PC-3 (cell line): ENCODE results near the gene WDR36. TPM values are rescaled to one million over a fixed set of nuclear protein-coding genes. Genes with fewer than 3 reads are reported as not detected.

ENCODE experiments used
- ATAC-seq: fragments of 200-7000 bp; cut with Tn5 transposase; 2 replicates; pipeline ENCODE4 v1.9.1; 2020; ENCODE audit warnings: mild to moderate bottlenecking, moderate library complexity
- BruUV-seq: library from RNA; stranded (reverse); fragments of 400-500 nt; replicated peaks from 2 replicates; lab custom pipeline; 2021; lab: Mats Ljungman, UMichigan
- CTCF ChIA-PET: fragments of 300-600 bp; sonication (Branson Sonifier 250); formaldehyde crosslinking; loops from one replicate; lab custom pipeline; 2022; ENCODE audit warnings: antibody characterized with exemption; lab: Charles Lee
- POLR2A ChIA-PET: fragments of 300-600 bp; sonication (Branson Sonifier 250); formaldehyde crosslinking; loops from one replicate; lab custom pipeline; 2022; ENCODE audit warnings: antibody characterized with exemption; ENCODE audit not compliant: unreplicated experiment; lab: Charles Lee
- DNase-seq: peaks from one replicate; pipeline ENCODE4 v3.0.0-alpha.2; 2015
- H2AFZ ChIP-seq: fragments of 300-600 bp; sonication (generic); 2 replicates; pipeline ENCODE4 v1.6.0; 2016; ENCODE audit warnings: antibody characterized with exemption, low read length
- H3F3A ChIP-seq: fragments of 300-600 bp; sonication (generic); one replicate; pipeline ENCODE4 v1.6.0; 2017; ENCODE audit warnings: antibody characterized with exemption, low read length, control low read depth, mild to moderate bottlenecking; ENCODE audit not compliant: unreplicated experiment
- H3K27ac ChIP-seq: fragments of 300-600 bp; sonication (generic); 2 replicates; pipeline ENCODE4 v1.5.1; 2016; ENCODE audit warnings: mild to moderate bottlenecking, low read length
- H3K27me3 ChIP-seq: fragments of 300-600 bp; sonication (generic); 2 replicates; pipeline ENCODE4 v1.6.1; 2016; ENCODE audit warnings: low read length, mixed read lengths
- H3K36me3 ChIP-seq: fragments of 300-600 bp; sonication (generic); 2 replicates; pipeline ENCODE4 v1.6.1; 2016; ENCODE audit warnings: low read depth, mixed run types, low read length, mixed read lengths
- H3K4me1 ChIP-seq: fragments of 300-600 bp; sonication (generic); 2 replicates; pipeline ENCODE4 v1.5.1; 2016; ENCODE audit warnings: low read length; ENCODE audit not compliant: insufficient read depth
- H3K4me2 ChIP-seq: fragments of 300-600 bp; sonication (generic); 2 replicates; pipeline ENCODE4 v1.6.0; 2016; ENCODE audit warnings: low read length
- H3K4me3 ChIP-seq: fragments of 300-600 bp; sonication (generic); 2 replicates; pipeline ENCODE4 v1.5.1; 2016; ENCODE audit warnings: mild to moderate bottlenecking, low read length, mixed read lengths
- H3K79me2 ChIP-seq: fragments of 300-600 bp; sonication (generic); 2 replicates; pipeline ENCODE4 v1.6.1; 2017; ENCODE audit warnings: low read length, mixed read lengths
- H3K9ac ChIP-seq: fragments of 300-600 bp; sonication (generic); 2 replicates; pipeline ENCODE4 v1.6.0; 2016; ENCODE audit warnings: mild to moderate bottlenecking, low read length
- H3K9me2 ChIP-seq: fragments of 300-600 bp; sonication (generic); replicated peaks from 2 replicates; pipeline ENCODE4 v1.6.1; 2016; ENCODE audit warnings: mixed run types, low read length, mixed read lengths
- H3K9me3 ChIP-seq: fragments of 300-600 bp; sonication (generic); 2 replicates; pipeline ENCODE4 v1.6.1; 2016; ENCODE audit warnings: low read length, mixed read lengths
- H4K20me1 ChIP-seq: fragments of 300-600 bp; sonication (generic); 2 replicates; pipeline ENCODE4 v1.6.1; 2016; ENCODE audit warnings: low read length, mixed read lengths
- CTCF ChIP-seq: fragments of 300-600 bp; sonication (generic); conservative IDR thresholded peaks from 2 replicates; pipeline ENCODE4 v1.5.1; 2017; ENCODE audit warnings: antibody characterized with exemption, low read depth, mild to moderate bottlenecking, low read length
- EZH2 ChIP-seq: fragments of 300-600 bp; sonication (generic); IDR thresholded peaks from one replicate; pipeline ENCODE4 v1.6.1; 2017; ENCODE audit warnings: antibody characterized with exemption, mild to moderate bottlenecking, low read length; ENCODE audit not compliant: unreplicated experiment
- EZH2phosphoT487 ChIP-seq: fragments of 300-600 bp; sonication (generic); IDR thresholded peaks from 2 replicates; pipeline ENCODE4 v1.6.1; 2018; ENCODE audit warnings: mild to moderate bottlenecking, antibody characterized with exemption, low read length, borderline replicate concordance
- intact Hi-C: fragments of 100-400 bp; cut with micrococcal nuclease; formaldehyde crosslinking; loops from 2 replicates; pipeline ENCODE4 v1.9.0; 2023
- total RNA-seq: library from RNA; depleted of rRNA; stranded (reverse); fragments of >200 nt; gene quantifications from 2 replicates; pipeline ENCODE4 v1.2.3, GENCODE V29; 2014

The WDR36 gene
- total RNA-seq, 1 experiment from 2014 or later, result 38.2 TPM

GRCh38 chr5:111146053-111146452 lies 53.9 kb downstream of the WDR36 start:
- Histone ChIP-seq H2AFZ (no peak overlapping the region), H3K9me2 (no peaks in the 10 kb centered on the region), H3K4me3 (no peak overlapping the region), H4K20me1 (no peaks in the 10 kb centered on the region), H3K4me1 (no peaks in the 10 kb centered on the region), H3K27ac (no peak overlapping the region), H3K79me2 (no peaks in the 10 kb centered on the region), H3K9ac (no peak overlapping the region), H3K4me2 (no peak overlapping the region), H3K36me3 (no peaks in the 10 kb centered on the region), H3K9me3 (no peaks in the 10 kb centered on the region), H3K27me3 (peaks cover 27% of the 10 kb centered on the region; the same call in 1 of the 2 replicates), H3F3A (no peaks in the 10 kb centered on the region)
- DNase-seq, result no peak
- ChIA-PET POLR2A (no interaction called here), CTCF (no interaction called here)
- ATAC-seq, result no peak
- BruUV-seq, result no TSS peak
- intact Hi-C loops, result no loop called here
- no peak for TF ChIP-seq CTCF
- TF ChIP-seq EZH2, result no peak
- no peak for TF ChIP-seq EZH2phosphoT487

GRCh38 chr5:111147502-111147901 lies 55.4 kb downstream of the WDR36 start:
- Histone ChIP-seq H3F3A (no peaks in the 10 kb centered on the region), H3K27me3 (peaks cover 34% of the 10 kb centered on the region), H3K79me2 (no peaks in the 10 kb centered on the region), H3K4me1 (no peaks in the 10 kb centered on the region), H3K27ac (no peak overlapping the region), H4K20me1 (no peaks in the 10 kb centered on the region), H2AFZ (no peak overlapping the region), H3K4me2 (no peak overlapping the region), H3K4me3 (no peak overlapping the region), H3K9me2 (no peaks in the 10 kb centered on the region), H3K36me3 (no peaks in the 10 kb centered on the region), H3K9me3 (no peaks in the 10 kb centered on the region), H3K9ac (no peak overlapping the region)
- no TSS peak for BruUV-seq
- no peak for ATAC-seq
- ChIA-PET POLR2A (no interaction called here), CTCF (no interaction called here)
- DNase-seq, result no peak
- intact Hi-C loops, result no loop called here
- TF ChIP-seq EZH2 (no peak), EZH2phosphoT487 (no peak), CTCF (no peak)

GRCh38 chr5:111151998-111152397 lies 59.9 kb downstream of the WDR36 start:
- no peaks in the 10 kb centered on the region for H3K9me2 ChIP-seq
- no peak overlapping the region for H3K27ac ChIP-seq
- POLR2A ChIA-PET, result no interaction called here
- no peak for DNase-seq
- no peak overlapping the region for H3K4me3 ChIP-seq
- no peaks in the 10 kb centered on the region for H3K9me3 ChIP-seq
- H3K4me2 ChIP-seq, result no peak overlapping the region
- no TSS peak for BruUV-seq
- no peak overlapping the region for H3K9ac ChIP-seq
- H3K36me3 ChIP-seq, result no peaks in the 10 kb centered on the region
- TF ChIP-seq EZH2 (no peak), EZH2phosphoT487 (no peak)
- H3K79me2 ChIP-seq, result no peaks in the 10 kb centered on the region
- intact Hi-C loops, result no loop called here
- ATAC-seq, result no peak
- H3K27me3 ChIP-seq, result peaks cover 27% of the 10 kb centered on the region
- H2AFZ ChIP-seq, result no peak overlapping the region
- CTCF ChIA-PET, result no interaction called here
- no peaks in the 10 kb centered on the region for H4K20me1 ChIP-seq
- H3K4me1 ChIP-seq, result no peaks in the 10 kb centered on the region
- no peaks in the 10 kb centered on the region for H3F3A ChIP-seq
